WTC11 (cell line): ENCODE measurements around the gene PBRM1. TPM values are rescaled to one million over a fixed set of nuclear protein-coding genes. Genes with fewer than 3 reads are reported as not detected.

ENCODE experiments used
- AR ChIP-seq: fragments of 250-450 bp; sonication (Bioruptor Pico); IDR thresholded peaks from 2 replicates; pipeline ENCODE4 v1.9.0; 2021; ENCODE audit warnings: mild to moderate bottlenecking
- E2F1 ChIP-seq: sonication (generic); formaldehyde crosslinking; IDR thresholded peaks from 2 replicates; pipeline ENCODE4 v1.8.0; 2022; ENCODE audit warnings: mild to moderate bottlenecking, missing genetic modification reagents
- ELF4 ChIP-seq: sonication (generic); formaldehyde crosslinking; IDR thresholded peaks from 2 replicates; pipeline ENCODE4 v1.8.1; 2022; ENCODE audit warnings: low read depth, mild to moderate bottlenecking, moderate library complexity, missing genetic modification reagents
- EMX1 ChIP-seq: fragments of 250-450 bp; sonication (Bioruptor Pico); IDR thresholded peaks from 2 replicates; pipeline ENCODE4 v1.8.0; 2021; ENCODE audit warnings: mild to moderate bottlenecking
- ETV6 ChIP-seq: sonication (generic); formaldehyde crosslinking; IDR thresholded peaks from 2 replicates; pipeline ENCODE4 v1.8.1; 2022; ENCODE audit warnings: mild to moderate bottlenecking, missing genetic modification reagents
- FOXJ3 ChIP-seq: sonication (generic); formaldehyde crosslinking; IDR thresholded peaks from 2 replicates; pipeline ENCODE4 v1.9.0; 2021; ENCODE audit warnings: missing genetic modification reagents, mild to moderate bottlenecking, borderline replicate concordance
- FOXP1 ChIP-seq: sonication (generic); formaldehyde crosslinking; IDR thresholded peaks from 2 replicates; pipeline ENCODE4 v1.8.0; 2022; ENCODE audit warnings: missing genetic modification reagents, mild to moderate bottlenecking, moderate library complexity, borderline replicate concordance
- GRHL2 ChIP-seq: fragments of 250-450 bp; sonication (Bioruptor Pico); IDR thresholded peaks from 2 replicates; pipeline ENCODE4 v1.8.0; 2022; ENCODE audit warnings: mild to moderate bottlenecking, moderate library complexity; ENCODE audit not compliant: insufficient replicate concordance, severe bottlenecking
- JUN ChIP-seq: sonication (generic); formaldehyde crosslinking; IDR thresholded peaks from 2 replicates; pipeline ENCODE4 v1.8.0; 2023; ENCODE audit warnings: mild to moderate bottlenecking, missing genetic modification reagents
- PRRX2 ChIP-seq: fragments of 250-450 bp; sonication (Bioruptor Pico); IDR thresholded peaks from 2 replicates; pipeline ENCODE4 v1.8.0; 2021; ENCODE audit warnings: mild to moderate bottlenecking
- SMAD3 ChIP-seq: sonication (generic); formaldehyde crosslinking; IDR thresholded peaks from 2 replicates; pipeline ENCODE4 v1.8.0; 2022; ENCODE audit warnings: missing genetic modification reagents, mild to moderate bottlenecking, borderline replicate concordance
- TCF7 ChIP-seq: sonication (generic); formaldehyde crosslinking; IDR thresholded peaks from 2 replicates; pipeline ENCODE4 v1.8.0; 2022; ENCODE audit warnings: mild to moderate bottlenecking, low read depth, missing genetic modification reagents, moderate library complexity
- TEAD1 ChIP-seq: sonication (generic); formaldehyde crosslinking; IDR thresholded peaks from 2 replicates; pipeline ENCODE4 v1.8.0; 2022; ENCODE audit warnings: mild to moderate bottlenecking, missing genetic modification reagents
- TEAD4 ChIP-seq: sonication (generic); formaldehyde crosslinking; IDR thresholded peaks from 2 replicates; pipeline ENCODE4 v1.8.0; 2022; ENCODE audit warnings: mild to moderate bottlenecking, missing genetic modification reagents
- USF2 ChIP-seq: sonication (generic); formaldehyde crosslinking; IDR thresholded peaks from 2 replicates; pipeline ENCODE4 v1.8.1; 2023; ENCODE audit warnings: mild to moderate bottlenecking, missing genetic modification reagents, moderate library complexity
- ZNF121 ChIP-seq: sonication (generic); formaldehyde crosslinking; IDR thresholded peaks from 2 replicates; pipeline ENCODE4 v1.8.0; 2023; ENCODE audit warnings: missing genetic modification reagents
- ZNF396 ChIP-seq: fragments of 250-450 bp; sonication (Bioruptor Pico); IDR thresholded peaks from 2 replicates; pipeline ENCODE4 v1.8.0; 2021; ENCODE audit warnings: mild to moderate bottlenecking, moderate library complexity, borderline replicate concordance
- ZNF416 ChIP-seq: fragments of 250-450 bp; sonication (Bioruptor Pico); IDR thresholded peaks from 2 replicates; pipeline ENCODE4 v1.9.0; 2021; ENCODE audit warnings: mild to moderate bottlenecking, inconsistent platforms
- ZNF423 ChIP-seq: fragments of 250-450 bp; sonication (Bioruptor Pico); IDR thresholded peaks from 2 replicates; pipeline ENCODE4 v2.1.2; 2022; ENCODE audit warnings: mild to moderate bottlenecking, moderate library complexity
- total RNA-seq: library from RNA; stranded (reverse); gene quantifications from 3 replicates; pipeline ENCODE4 v1.2.3, GENCODE V29; 2021
- TF ChIP-seq, protein P1 (sequence below): sonication (generic); formaldehyde crosslinking; IDR thresholded peaks from 2 replicates; pipeline ENCODE4 v1.8.0; 2022; ENCODE audit warnings: missing genetic modification reagents
- TF ChIP-seq, protein P2 (sequence below): fragments of 250-450 bp; sonication (Bioruptor Pico); IDR thresholded peaks from 2 replicates; pipeline ENCODE4 v1.9.0; 2021; ENCODE audit warnings: mild to moderate bottlenecking
- TF ChIP-seq, protein P3 (sequence below): sonication (generic); formaldehyde crosslinking; IDR thresholded peaks from 2 replicates; pipeline ENCODE4 v1.8.0; 2022; ENCODE audit warnings: mild to moderate bottlenecking, missing genetic modification reagents
- TF ChIP-seq, protein P4 (sequence below): sonication (generic); formaldehyde crosslinking; IDR thresholded peaks from 2 replicates; pipeline ENCODE4 v1.8.1; 2023; ENCODE audit warnings: mild to moderate bottlenecking, missing genetic modification reagents, moderate library complexity
- TF ChIP-seq, protein P5 (sequence below): fragments of 250-450 bp; sonication (Bioruptor Pico); IDR thresholded peaks from 2 replicates; pipeline ENCODE4 v2.1.2; 2022; ENCODE audit warnings: mild to moderate bottlenecking, moderate library complexity
- TF ChIP-seq, protein P6 (sequence below): sonication (generic); formaldehyde crosslinking; conservative IDR thresholded peaks from 2 replicates; pipeline ENCODE4 v1.8.1; 2022; ENCODE audit warnings: mild to moderate bottlenecking, missing genetic modification reagents

PBRM1 gene
- total RNA-seq, 1 experiment from 2014 or later, result 48.8 TPM

DNA sequence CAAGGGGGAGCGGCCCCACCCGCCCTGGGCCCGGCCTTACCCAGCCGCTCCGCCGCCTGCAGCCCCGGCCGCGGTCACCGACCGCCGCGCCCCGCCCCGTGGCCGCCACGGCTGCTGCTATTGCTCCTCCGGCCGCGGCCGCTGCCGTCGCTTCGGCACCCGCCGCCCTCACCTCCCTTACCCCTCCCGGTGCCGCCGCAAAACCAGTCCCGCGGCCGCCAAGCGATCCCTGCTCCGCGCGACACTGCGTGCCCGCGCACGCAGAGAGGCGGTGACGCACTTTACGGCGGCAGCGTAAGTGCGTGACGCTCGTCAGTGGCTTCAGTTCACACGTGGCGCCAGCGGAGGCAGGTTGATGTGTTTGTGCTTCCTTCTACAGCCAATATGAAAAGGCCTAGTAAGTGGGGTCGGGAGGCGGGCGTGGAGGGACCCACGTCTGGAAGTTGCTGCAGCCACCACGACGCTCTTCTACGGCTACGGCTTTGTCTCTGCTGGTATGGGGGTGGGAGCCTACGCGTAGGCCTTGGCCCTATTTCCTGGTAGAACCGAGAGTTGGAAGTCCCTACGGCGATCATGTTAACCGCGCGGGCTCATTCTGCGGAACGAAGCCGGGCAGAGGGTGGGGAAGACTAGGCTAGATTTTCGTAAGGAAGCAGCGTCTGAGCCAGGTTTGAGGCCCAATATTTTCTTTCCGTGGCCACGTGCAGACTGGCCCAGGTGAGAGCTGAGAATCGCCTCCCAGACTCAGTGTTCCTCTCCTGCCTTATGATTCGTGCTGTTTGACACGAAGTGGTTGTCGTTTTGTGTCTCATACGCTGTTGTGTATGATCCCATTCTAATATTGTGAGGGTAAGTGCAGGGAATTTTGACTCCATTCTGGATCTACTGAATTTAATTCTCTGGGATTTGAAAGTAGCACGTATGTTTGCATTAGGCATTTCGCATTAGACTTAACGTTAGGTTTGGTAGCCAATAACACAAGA, at the start of gene PBRM1, which contains the start of gene GNL3 (continued):
- TF ChIP-seq, protein P1, sequence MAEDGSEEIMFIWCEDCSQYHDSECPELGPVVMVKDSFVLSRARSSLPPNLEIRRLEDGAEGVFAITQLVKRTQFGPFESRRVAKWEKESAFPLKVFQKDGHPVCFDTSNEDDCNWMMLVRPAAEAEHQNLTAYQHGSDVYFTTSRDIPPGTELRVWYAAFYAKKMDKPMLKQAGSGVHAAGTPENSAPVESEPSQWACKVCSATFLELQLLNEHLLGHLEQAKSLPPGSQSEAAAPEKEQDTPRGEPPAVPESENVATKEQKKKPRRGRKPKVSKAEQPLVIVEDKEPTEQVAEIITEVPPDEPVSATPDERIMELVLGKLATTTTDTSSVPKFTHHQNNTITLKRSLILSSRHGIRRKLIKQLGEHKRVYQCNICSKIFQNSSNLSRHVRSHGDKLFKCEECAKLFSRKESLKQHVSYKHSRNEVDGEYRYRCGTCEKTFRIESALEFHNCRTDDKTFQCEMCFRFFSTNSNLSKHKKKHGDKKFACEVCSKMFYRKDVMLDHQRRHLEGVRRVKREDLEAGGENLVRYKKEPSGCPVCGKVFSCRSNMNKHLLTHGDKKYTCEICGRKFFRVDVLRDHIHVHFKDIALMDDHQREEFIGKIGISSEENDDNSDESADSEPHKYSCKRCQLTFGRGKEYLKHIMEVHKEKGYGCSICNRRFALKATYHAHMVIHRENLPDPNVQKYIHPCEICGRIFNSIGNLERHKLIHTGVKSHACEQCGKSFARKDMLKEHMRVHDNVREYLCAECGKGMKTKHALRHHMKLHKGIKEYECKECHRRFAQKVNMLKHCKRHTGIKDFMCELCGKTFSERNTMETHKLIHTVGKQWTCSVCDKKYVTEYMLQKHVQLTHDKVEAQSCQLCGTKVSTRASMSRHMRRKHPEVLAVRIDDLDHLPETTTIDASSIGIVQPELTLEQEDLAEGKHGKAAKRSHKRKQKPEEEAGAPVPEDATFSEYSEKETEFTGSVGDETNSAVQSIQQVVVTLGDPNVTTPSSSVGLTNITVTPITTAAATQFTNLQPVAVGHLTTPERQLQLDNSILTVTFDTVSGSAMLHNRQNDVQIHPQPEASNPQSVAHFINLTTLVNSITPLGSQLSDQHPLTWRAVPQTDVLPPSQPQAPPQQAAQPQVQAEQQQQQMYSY (CRISPR knock-in tag), result no peak
- TF ChIP-seq, protein P2, sequence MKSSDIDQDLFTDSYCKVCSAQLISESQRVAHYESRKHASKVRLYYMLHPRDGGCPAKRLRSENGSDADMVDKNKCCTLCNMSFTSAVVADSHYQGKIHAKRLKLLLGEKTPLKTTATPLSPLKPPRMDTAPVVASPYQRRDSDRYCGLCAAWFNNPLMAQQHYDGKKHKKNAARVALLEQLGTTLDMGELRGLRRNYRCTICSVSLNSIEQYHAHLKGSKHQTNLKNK (CRISPR knock-in tag), result no peak
- TF ChIP-seq JUN (CRISPR knock-in tag) (no peak), AR (no peak), ETV6 (CRISPR knock-in tag) (peak; percentile 82), FOXJ3 (CRISPR knock-in tag) (no peak), GRHL2 (no peak), ZNF121 (CRISPR knock-in tag) (no peak), ZNF423 (CRISPR knock-in tag) (no peak), ZNF416 (CRISPR knock-in tag) (no peak), ZNF396 (CRISPR knock-in tag) (no peak), TEAD1 (peak; percentile 86), E2F1 (CRISPR knock-in tag) (no peak), TCF7 (CRISPR knock-in tag) (0 out of 2 replicates have a peak, but pooled peaks have one; percentile 84), PRRX2 (CRISPR knock-in tag) (no peak), ELF4 (CRISPR knock-in tag) (no peak), USF2 (CRISPR knock-in tag) (peak; percentile 75), SMAD3 (CRISPR knock-in tag) (0 out of 2 replicates have a peak, but pooled peaks have one; percentile 34), TEAD4 (CRISPR knock-in tag) (0 out of 2 replicates have a peak, but pooled peaks have one; percentile 47), FOXP1 (CRISPR knock-in tag) (peak; percentile 92; the same call in 1 of the 2 replicates), EMX1 (CRISPR knock-in tag) (no peak; the same call in 1 of the 2 replicates)
- TF ChIP-seq, protein P3, sequence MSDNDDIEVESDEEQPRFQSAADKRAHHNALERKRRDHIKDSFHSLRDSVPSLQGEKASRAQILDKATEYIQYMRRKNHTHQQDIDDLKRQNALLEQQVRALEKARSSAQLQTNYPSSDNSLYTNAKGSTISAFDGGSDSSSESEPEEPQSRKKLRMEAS (CRISPR knock-in tag), result peak; percentile 100
- TF ChIP-seq, protein P4, sequence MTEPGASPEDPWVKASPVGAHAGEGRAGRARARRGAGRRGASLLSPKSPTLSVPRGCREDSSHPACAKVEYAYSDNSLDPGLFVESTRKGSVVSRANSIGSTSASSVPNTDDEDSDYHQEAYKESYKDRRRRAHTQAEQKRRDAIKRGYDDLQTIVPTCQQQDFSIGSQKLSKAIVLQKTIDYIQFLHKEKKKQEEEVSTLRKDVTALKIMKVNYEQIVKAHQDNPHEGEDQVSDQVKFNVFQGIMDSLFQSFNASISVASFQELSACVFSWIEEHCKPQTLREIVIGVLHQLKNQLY (CRISPR knock-in tag), result peak; percentile 31; the same call in 1 of the 2 replicates
- TF ChIP-seq, protein P5, sequence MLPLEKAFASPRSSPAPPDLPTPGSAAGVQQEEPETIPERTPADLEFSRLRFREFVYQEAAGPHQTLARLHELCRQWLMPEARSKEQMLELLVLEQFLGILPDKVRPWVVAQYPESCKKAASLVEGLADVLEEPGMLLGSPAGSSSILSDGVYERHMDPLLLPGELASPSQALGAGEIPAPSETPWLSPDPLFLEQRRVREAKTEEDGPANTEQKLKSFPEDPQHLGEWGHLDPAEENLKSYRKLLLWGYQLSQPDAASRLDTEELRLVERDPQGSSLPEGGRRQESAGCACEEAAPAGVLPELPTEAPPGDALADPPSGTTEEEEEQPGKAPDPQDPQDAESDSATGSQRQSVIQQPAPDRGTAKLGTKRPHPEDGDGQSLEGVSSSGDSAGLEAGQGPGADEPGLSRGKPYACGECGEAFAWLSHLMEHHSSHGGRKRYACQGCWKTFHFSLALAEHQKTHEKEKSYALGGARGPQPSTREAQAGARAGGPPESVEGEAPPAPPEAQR (CRISPR knock-in tag), result no peak
- TF ChIP-seq, protein P6, sequence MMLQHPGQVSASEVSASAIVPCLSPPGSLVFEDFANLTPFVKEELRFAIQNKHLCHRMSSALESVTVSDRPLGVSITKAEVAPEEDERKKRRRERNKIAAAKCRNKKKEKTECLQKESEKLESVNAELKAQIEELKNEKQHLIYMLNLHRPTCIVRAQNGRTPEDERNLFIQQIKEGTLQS (CRISPR knock-in tag), result no peak
